ENCODE measurements around the gene GALR1.

The GALR1 gene

DNA sequence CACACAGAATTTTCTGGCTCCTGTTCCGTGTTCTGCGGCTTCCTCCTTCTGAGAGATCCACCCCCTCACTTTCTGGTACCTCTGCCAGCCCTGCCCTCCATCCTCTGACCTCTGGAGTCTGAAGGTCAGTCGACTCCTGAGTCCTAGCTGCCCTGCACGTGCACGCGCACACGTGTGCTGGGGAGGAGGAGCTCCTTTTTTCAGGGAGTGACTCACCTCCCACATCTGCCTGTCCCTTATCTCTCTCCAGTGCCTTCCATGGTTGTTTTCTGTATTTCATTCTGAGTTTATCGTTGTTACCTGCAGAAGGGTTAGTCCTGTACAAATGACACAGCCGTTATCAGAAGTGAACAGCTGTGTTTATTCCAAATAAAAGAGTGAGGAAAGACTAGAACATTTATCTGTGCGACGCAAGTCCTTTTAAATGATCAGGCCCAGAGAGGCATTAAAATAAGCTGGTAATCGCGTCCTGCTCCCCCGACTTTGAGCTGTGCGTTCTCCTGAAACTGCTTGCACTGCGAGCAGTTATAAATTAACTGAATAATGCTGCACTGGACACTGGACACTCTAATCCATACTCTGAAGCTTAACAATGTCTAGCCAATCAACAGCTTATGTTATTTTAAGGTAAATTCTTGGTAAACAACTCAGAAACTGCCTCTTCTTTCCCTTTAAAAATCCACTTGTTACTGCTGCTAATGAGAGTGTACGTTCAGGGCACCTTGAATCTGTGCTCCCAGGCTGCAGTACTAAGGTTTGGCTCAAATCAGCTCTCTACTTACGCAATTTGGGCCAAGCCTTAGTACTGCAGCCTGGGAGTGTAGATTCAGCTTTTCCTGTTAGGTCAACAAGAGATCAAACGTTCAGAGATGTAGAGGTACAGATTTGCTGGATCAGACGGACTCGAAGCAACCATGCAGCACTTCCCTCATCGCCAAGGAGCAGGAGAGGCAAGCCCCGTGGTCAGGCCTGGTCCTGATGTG is 72.5 kb downstream of the GALR1 start:
- DNase-seq (ENCODE audit: low read depth): no peak

DNA sequence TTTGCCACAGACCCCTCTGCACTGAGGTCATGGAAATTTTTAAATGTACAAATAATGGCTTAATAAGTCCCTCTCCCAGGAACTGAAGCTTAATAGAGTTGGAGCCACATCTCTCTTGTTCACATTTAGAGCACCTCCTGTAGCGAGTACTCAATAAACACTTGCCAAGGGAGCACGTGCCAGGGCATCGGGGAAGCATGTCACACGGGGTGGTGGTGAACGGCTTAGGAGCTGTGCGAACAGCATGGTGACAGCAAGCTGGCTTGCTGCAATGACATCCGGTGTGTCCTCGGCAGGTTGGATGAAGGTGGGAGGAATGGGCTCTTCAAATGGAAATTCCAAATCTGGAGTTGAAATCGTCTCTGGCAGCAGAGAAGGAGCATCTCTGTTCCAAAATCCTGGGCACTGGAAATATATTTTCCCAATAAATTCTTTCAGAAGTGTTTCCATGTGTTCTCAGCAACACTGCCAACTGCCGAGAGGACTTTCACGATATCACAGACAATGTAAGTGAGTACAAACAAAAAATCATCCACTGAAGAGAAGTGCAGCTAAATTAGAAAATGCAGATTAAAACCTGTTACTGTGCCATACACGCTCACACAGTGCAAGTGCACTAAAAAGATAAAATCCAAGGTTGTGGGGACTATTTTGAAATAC is 74.1 kb downstream of the GALR1 start:
- DNase-seq (ENCODE audit: low read depth): no peak

All from GM04504 (cell line).